ENCODE measurements around the gene KCNQ5.

The KCNQ5 gene

GRCh38 chr6:73204252-73204651, 582.4 kb downstream of the KCNQ5 start:
- no peak for TF ChIP-seq CTCF (IDR thresholded peaks at IDR 0.05; ENCODE audit: insufficient read depth, missing control alignments)
- no peak for DNase-seq (ENCODE audit: insufficient read length, low spot score)
- no peak for FAIRE-seq

- TF ChIP-seq CTCF (IDR thresholded peaks at IDR 0.05; ENCODE audit: insufficient read depth, missing control alignments) = no peak
- no peak for DNase-seq (ENCODE audit: insufficient read length, low spot score)
- FAIRE-seq = no peak
These were observed 585.5 kb downstream of the KCNQ5 start for GRCh38 chr6:73207221-73207837.

GRCh38 chr6:73209117-73209516, 587.3 kb downstream of the KCNQ5 start:
- DNase-seq (ENCODE audit: insufficient read length, low spot score) = no peak
- TF ChIP-seq CTCF (IDR thresholded peaks at IDR 0.05; ENCODE audit: insufficient read depth, missing control alignments) = no peak
- FAIRE-seq = no peak

GRCh38 chr6:73216859-73217258, 595.0 kb downstream of the KCNQ5 start:
- TF ChIP-seq CTCF (IDR thresholded peaks at IDR 0.05; ENCODE audit: insufficient read depth, missing control alignments) = no peak
- FAIRE-seq (no peak), DNase-seq (ENCODE audit: insufficient read length, low spot score) (no peak)

GRCh38 chr6:73225396-73225795, 603.5 kb downstream of the KCNQ5 start, which contains the start of gene KHDC1L:
KHDC1L (minus strand) TSS chr6:73225496; CDS start chr6:73225408, 88 bp downstream.
- no peak for TF ChIP-seq CTCF (IDR thresholded peaks at IDR 0.05; ENCODE audit: insufficient read depth, missing control alignments)
- FAIRE-seq (no peak), DNase-seq (ENCODE audit: insufficient read length, low spot score) (no peak)

- FAIRE-seq (no peak), DNase-seq (ENCODE audit: insufficient read length, low spot score) (no peak)
- no peak for TF ChIP-seq CTCF (IDR thresholded peaks at IDR 0.05; ENCODE audit: insufficient read depth, missing control alignments)
These were observed 605.9 kb downstream of the KCNQ5 start for GRCh38 chr6:73227606-73228255.

- DNase-seq (ENCODE audit: insufficient read length, low spot score) = no peak
- FAIRE-seq = no peak
- no peak for TF ChIP-seq CTCF (IDR thresholded peaks at IDR 0.05; ENCODE audit: insufficient read depth, missing control alignments)
These were observed 610.1 kb downstream of the KCNQ5 start for GRCh38 chr6:73231986-73232391.

Measured in D721Med (cell line).